GM12874 (cell line): ENCODE data around the gene SLC1A3.

ENCODE experiments used
- TF ChIP-seq, protein P1 (sequence below): IDR thresholded peaks from 2 replicates; pipeline ENCODE4 v1.5.1; 2011; ENCODE audit warnings: low read depth, mild to moderate bottlenecking, control low read depth, low read length, moderate library complexity; ENCODE audit not compliant: insufficient read depth

Gene SLC1A3

DNA sequence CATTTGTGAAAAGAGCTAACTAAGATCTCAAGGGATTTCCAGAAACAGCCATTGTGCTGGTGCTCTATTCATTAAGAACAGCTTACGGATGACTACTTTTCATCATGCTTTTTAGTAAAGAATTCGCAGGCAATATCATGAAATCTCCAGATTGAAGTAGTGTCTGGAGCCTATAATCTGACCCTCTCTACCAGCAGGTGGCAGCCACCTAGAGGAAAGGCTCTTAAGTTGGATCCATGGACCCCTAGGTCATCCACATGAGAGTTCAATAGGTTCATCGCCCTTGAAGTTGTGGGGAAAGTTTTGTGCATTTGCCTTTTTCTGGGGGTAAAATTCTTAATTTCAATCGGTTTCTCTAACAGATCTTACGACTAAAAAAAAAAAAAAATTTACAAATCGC lies 82.3 kb downstream of the SLC1A3 start:
- TF ChIP-seq, protein P1, sequence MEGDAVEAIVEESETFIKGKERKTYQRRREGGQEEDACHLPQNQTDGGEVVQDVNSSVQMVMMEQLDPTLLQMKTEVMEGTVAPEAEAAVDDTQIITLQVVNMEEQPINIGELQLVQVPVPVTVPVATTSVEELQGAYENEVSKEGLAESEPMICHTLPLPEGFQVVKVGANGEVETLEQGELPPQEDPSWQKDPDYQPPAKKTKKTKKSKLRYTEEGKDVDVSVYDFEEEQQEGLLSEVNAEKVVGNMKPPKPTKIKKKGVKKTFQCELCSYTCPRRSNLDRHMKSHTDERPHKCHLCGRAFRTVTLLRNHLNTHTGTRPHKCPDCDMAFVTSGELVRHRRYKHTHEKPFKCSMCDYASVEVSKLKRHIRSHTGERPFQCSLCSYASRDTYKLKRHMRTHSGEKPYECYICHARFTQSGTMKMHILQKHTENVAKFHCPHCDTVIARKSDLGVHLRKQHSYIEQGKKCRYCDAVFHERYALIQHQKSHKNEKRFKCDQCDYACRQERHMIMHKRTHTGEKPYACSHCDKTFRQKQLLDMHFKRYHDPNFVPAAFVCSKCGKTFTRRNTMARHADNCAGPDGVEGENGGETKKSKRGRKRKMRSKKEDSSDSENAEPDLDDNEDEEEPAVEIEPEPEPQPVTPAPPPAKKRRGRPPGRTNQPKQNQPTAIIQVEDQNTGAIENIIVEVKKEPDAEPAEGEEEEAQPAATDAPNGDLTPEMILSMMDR, result peak; percentile 61

DNA sequence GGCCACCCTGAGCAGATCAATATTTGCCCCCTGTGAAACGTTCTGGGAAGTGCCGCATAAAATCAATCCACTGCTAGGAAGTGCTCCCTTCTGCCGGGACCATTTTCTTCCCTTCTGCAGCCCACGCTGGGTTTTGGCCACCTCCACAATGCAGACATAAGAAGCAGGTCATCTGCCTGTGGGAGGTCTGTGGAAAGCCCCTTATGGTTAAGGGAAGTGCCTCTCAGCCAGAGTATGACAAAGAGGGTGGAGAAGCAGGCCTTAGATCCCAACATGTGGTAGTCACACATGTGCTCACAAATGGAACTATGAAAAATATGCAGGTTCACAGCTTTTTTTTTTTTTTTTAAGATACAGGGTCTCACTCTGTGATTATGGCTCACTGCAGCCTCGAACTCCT lies 82.8 kb downstream of the SLC1A3 start:
- TF ChIP-seq, protein P1, result no peak

DNA sequence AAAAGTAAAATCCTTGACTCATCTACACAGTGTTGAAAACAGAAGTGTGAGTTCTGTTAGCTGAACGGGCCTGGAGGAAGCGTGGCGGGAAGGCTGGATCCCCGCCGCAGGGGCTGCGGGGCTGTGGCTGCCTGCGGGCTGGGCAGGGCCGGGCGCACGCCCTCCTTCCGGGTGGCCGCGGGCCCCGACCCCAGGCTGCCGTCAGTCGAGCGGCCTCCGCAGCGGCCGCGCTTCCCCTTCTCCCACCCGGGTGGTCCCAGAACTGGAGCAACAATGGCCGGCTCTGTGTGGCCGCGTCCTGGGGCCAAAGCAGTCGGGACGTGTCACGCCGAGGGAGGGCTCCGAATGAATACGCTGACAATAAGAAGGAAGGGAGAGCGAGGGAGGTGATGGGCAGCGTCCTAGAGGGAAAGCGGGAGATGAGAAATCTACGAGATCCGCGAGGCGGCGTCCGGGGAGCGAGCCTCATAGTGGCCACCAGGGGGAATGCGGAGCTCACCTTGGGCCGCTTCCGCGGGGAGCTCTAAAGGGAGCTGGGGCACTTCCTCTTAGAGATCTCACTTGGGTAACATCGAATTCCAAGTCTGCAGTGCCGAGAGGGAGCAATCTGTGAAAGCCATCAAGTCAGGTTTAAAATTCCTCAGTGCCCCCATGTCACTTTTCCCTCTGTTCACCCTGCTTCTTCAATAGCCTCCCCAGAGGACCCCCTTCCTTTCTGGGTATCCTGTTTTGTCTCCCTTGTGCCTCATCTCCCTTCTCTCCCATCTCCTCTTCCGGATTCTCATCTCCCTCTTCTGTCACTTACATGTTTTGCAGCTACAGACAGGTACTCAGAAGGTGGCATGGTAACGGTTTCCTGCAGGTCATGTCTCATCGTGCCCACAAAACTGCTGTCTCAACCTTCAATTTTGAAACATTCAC lies 83.9 kb downstream of the SLC1A3 start:
- TF ChIP-seq, protein P1, result peak; percentile 93

DNA sequence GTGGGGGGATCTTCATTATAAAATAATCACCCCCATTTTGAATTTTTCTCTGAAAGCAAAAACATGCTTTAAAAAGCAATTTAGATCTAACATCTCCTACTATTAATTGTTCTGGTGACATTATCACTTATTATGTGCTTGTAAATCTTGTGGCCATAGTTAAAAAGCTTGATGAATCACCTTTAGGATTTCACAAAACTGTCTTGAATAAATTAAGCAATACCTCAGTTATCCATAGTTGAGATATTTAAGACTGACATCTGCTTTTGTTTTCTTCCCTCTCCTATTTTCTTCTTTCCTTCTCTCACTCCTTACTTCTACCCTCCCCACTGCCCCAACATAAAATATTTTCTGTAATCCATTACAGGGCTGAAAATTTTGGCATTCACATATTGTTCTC lies 84.8 kb downstream of the SLC1A3 start:
- TF ChIP-seq, protein P1, result no peak

DNA sequence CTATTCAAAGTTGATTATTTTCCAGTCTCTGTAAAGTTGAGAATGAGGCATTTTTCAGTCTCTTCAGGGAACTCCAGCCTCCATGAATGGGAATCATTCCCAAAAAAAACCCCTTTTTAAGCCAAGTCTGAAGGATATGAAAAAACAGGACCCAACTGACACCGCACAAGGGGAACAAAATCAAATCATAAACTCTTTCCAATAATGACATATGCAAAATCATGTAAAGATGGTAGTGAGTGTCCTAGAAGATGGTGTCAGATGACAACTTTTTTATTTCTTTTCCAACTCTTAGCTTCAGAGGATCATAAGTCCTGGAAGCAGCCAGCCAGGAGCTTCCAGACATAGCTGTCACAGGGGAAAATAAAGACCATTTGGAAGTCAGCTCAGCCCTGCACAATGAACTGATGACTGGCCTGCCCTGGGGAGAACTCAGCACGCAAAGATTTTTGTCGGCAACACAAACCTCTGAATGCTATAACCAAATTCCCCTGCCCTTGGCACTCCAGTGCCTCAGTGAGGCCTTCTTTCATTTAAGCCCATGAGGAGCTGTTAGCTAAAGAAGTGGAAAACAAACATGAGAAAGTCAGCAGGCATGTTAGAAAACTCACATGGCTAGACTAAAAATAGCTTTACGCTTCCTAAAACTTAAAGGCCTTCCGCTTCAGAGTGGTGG lies 85.4 kb downstream of the SLC1A3 start:
- TF ChIP-seq, protein P1, result no peak

DNA sequence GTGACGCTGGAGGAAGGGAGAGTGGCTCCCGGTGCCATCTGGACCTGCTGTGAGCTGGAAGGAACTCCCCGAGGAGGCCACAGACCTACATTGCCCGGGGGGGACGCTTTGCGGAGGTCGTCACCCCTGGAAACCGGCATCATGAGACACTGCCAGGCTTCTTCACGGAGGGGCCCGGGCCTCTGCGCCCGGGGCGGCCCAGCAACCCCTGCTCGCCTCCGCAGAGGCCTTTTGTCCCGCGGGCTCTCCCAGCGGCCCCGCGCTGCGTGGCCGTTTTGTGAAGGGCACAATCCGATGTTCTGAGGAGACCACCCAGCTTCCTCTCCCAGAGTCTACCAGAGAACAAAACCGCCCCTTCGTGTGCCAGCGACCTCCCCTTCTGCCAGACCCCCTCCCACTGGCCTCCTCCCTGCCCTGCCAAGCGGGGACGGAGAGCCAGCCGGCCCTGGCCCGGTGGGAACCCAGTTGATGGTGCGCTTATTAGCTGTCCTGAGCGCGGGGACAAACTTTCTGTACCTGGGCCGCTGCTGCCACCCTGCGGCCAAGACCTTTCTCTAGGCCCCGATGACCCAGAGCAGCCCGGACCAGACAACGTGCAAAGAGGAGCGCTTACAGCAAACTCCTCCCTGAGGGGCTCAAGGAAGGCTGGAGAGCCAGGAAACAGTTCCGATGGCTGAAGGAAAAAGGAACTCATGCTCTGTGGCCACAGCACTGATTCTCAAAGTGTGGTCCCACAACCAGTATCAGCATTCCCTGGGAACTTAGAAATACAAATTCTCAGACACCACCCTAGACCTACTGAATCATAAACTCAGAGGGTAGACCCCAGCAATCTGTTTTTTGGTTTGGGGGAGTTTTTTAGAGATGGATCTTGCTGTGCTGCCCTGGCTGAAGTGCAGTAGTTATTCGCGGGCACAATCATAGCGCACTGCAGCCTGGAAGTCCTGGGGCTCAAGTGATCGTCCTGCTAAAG lies 86.7 kb downstream of the SLC1A3 start:
- TF ChIP-seq, protein P1, result peak; percentile 81

DNA sequence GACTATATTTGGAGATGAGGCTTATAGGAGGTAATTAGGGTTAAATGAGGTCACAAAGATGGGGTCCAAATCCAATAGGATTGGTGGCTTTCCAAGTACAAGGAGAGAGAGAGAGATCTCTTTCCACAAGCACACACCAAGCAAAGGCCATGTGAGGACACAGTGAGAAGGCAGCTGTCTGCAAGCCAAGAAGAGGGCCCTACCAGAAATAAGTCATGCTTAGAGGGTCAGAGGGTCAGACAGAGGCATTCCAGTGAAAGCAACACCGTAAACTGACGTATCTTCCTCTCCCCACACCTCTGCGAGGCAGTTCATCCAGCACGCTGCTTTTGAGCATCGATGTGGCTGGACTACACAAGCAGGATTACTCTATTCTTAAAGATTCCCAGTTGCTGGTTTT lies 87.9 kb downstream of the SLC1A3 start:
- TF ChIP-seq, protein P1, result no peak
